A673 (cell line): ENCODE data around the gene CHD2. TPM values are rescaled to one million over a fixed set of nuclear protein-coding genes. Genes with fewer than 3 reads are reported as not detected.

Experiments used
- BruUV-seq: library from RNA; stranded (reverse); fragments of 400-500 nt; replicated peaks from 2 replicates; lab custom pipeline; 2021; lab: Mats Ljungman, UMichigan
- CTCF ChIA-PET: fragments of 300-600 bp; sonication (Branson Sonifier 250); formaldehyde crosslinking; loops from one replicate; lab custom pipeline; 2022; ENCODE audit warnings: antibody characterized with exemption; lab: Charles Lee
- POLR2A ChIA-PET: fragments of 300-600 bp; sonication (Branson Sonifier 250); formaldehyde crosslinking; loops from one replicate; lab custom pipeline; 2022; ENCODE audit warnings: antibody characterized with exemption; ENCODE audit not compliant: low non-redundant PET; lab: Charles Lee
- DNase-seq: peaks from one replicate; pipeline ENCODE4 v3.0.0-alpha.2; 2015; ENCODE audit warnings: low spot score
- H3K27ac ChIP-seq: fragments of 200-600 bp; sonication (generic); 2 replicates; pipeline ENCODE4 v1.5.1; 2016; ENCODE audit warnings: mixed run types, low read depth, mild to moderate bottlenecking, mixed read lengths, antibody characterized with exemption, low read length; ENCODE audit not compliant: poor library complexity, severe bottlenecking
- H3K27me3 ChIP-seq: fragments of 200-600 bp; sonication (generic); replicated peaks from 2 replicates; pipeline ENCODE4 v1.6.1; 2017; ENCODE audit warnings: mixed run types, low read depth, mild to moderate bottlenecking, mixed read lengths, antibody characterized with exemption, low read length; ENCODE audit not compliant: insufficient read depth, poor library complexity
- H3K36me3 ChIP-seq: fragments of 200-600 bp; sonication (generic); 2 replicates; pipeline ENCODE4 v1.6.1; 2016; ENCODE audit warnings: mixed run types, mild to moderate bottlenecking, mixed read lengths, antibody characterized with exemption, low read length; ENCODE audit not compliant: insufficient read depth, poor library complexity, severe bottlenecking
- H3K4me1 ChIP-seq: fragments of 200-600 bp; sonication (generic); 2 replicates; pipeline ENCODE4 v1.6.1; 2017; ENCODE audit warnings: mixed run types, mild to moderate bottlenecking, mixed read lengths, antibody characterized with exemption, low read length; ENCODE audit not compliant: insufficient read depth, poor library complexity, severe bottlenecking
- H3K4me3 ChIP-seq: fragments of 200-600 bp; sonication (generic); 2 replicates; pipeline ENCODE4 v1.5.1; 2016; ENCODE audit warnings: low read depth, mixed run types, mild to moderate bottlenecking, mixed read lengths, low read length; ENCODE audit not compliant: poor library complexity, severe bottlenecking
- H3K9me3 ChIP-seq: fragments of 200-600 bp; sonication (generic); 2 replicates; pipeline ENCODE4 v1.6.1; 2016; ENCODE audit warnings: mixed run types, low read depth, mild to moderate bottlenecking, mixed read lengths, antibody characterized with exemption, low read length; ENCODE audit not compliant: poor library complexity, severe bottlenecking
- CTCF ChIP-seq: fragments of 300-800, 200-600 bp; sonication (generic); conservative IDR thresholded peaks from 2 replicates; pipeline ENCODE4 v1.5.1; 2017; ENCODE audit warnings: low read depth, mild to moderate bottlenecking, antibody characterized with exemption, low read length, moderate library complexity, mixed read lengths
- EZH2 ChIP-seq: fragments of 200-600 bp; sonication (generic); IDR thresholded peaks from 2 replicates; pipeline ENCODE4 v1.6.1; 2017; ENCODE audit warnings: borderline replicate concordance, low read depth, mild to moderate bottlenecking, mixed read lengths, antibody characterized with exemption, low read length; ENCODE audit not compliant: poor library complexity, severe bottlenecking
- intact Hi-C: fragments of 100-400 bp; cut with micrococcal nuclease; formaldehyde crosslinking; loops from one replicate; pipeline ENCODE4 v1.10.0; 2022; ENCODE audit not compliant: unreplicated experiment
- total RNA-seq: library from RNA; stranded (reverse); gene quantifications from 2 replicates; pipeline ENCODE4 v1.2.3, GENCODE V29; 2021

Gene CHD2
- total RNA-seq, 1 experiment from 2014 or later = 75.7 TPM

- ChIA-PET POLR2A (no interaction called here), CTCF (no interaction called here)
- no TSS peak for BruUV-seq
- Histone ChIP-seq H3K36me3 (peaks cover 11% of the 10 kb centered on the region), H3K27ac (no peak overlapping the region), H3K9me3 (no peaks in the 10 kb centered on the region), H3K4me1 (peaks cover 8% of the 10 kb centered on the region), H3K4me3 (no peak overlapping the region), H3K27me3 (no peaks in the 10 kb centered on the region)
- intact Hi-C loops = no loop called here
- TF ChIP-seq EZH2 = no peak
- no peak for TF ChIP-seq CTCF
- DNase-seq = no peak
Measured at GRCh38 chr15:92879949-92880725, 20.0 kb upstream of the CHD2 start.

GRCh38 chr15:92880796-92881195, 19.3 kb upstream of the CHD2 start:
- peaks cover 8% of the 10 kb centered on the region for H3K4me1 ChIP-seq
- ChIA-PET CTCF (no interaction called here), POLR2A (no interaction called here)
- intact Hi-C loops = no loop called here
- H3K9me3 ChIP-seq = no peaks in the 10 kb centered on the region
- no peaks in the 10 kb centered on the region for H3K27me3 ChIP-seq
- BruUV-seq = no TSS peak
- H3K27ac ChIP-seq = no peak overlapping the region
- DNase-seq = no peak
- no peak overlapping the region for H3K4me3 ChIP-seq
- TF ChIP-seq CTCF (no peak), EZH2 (no peak)
- H3K36me3 ChIP-seq = peaks cover 18% of the 10 kb centered on the region

GRCh38 chr15:92881211-92881754, 18.8 kb upstream of the CHD2 start:
- H3K27me3 ChIP-seq = no peaks in the 10 kb centered on the region
- no peaks in the 10 kb centered on the region for H3K9me3 ChIP-seq
- H3K27ac ChIP-seq = peak overlapping the region; percentile 85
- ChIA-PET POLR2A (no interaction called here), CTCF (no interaction called here)
- H3K36me3 ChIP-seq = peaks cover 23% of the 10 kb centered on the region
- intact Hi-C loops = no loop called here
- no peak for DNase-seq
- peaks cover 13% of the 10 kb centered on the region for H3K4me1 ChIP-seq
- no TSS peak for BruUV-seq
- no peak overlapping the region for H3K4me3 ChIP-seq
- no peak for TF ChIP-seq EZH2
- TF ChIP-seq CTCF = no peak
